ENCODE results near the gene ENGASE. TPM values are rescaled to one million over a fixed set of nuclear protein-coding genes. Genes with fewer than 3 reads are reported as not detected.

Gene ENGASE
- total RNA-seq, 4 donors from 2014 or later: 21.6 to 60.7 (median 31.7) TPM

GRCh38 chr17:79105937-79106336, 31.3 kb downstream of the ENGASE start:
- TF ChIP-seq CTCF (IDR thresholded peaks at IDR 0.05; ENCODE audit: low read depth): no peak

GRCh38 chr17:79106958-79107357, 32.3 kb downstream of the ENGASE start:
- TF ChIP-seq CTCF (IDR thresholded peaks at IDR 0.05; ENCODE audit: low read depth): no peak

GRCh38 chr17:79107499-79108231, 33.0 kb downstream of the ENGASE start:
- TF ChIP-seq CTCF (IDR thresholded peaks at IDR 0.05; ENCODE audit: low read depth): no peak

- TF ChIP-seq CTCF (IDR thresholded peaks at IDR 0.05; ENCODE audit: low read depth): no peak
Observed at GRCh38 chr17:79108232-79108850, 33.7 kb downstream of the ENGASE start.

GRCh38 chr17:79108870-79109269, 34.2 kb downstream of the ENGASE start:
- TF ChIP-seq CTCF (IDR thresholded peaks at IDR 0.05; ENCODE audit: low read depth): no peak

- no peak for TF ChIP-seq CTCF (IDR thresholded peaks at IDR 0.05; ENCODE audit: low read depth)
Observed at GRCh38 chr17:79109584-79109983, 35.0 kb downstream of the ENGASE start.

- no peak for TF ChIP-seq CTCF (IDR thresholded peaks at IDR 0.05; ENCODE audit: low read depth)
Observed at GRCh38 chr17:79111097-79111496, 36.5 kb downstream of the ENGASE start.
